HCT116 (cell line): ENCODE measurements around the gene RAB1A. TPM values are rescaled to one million over a fixed set of nuclear protein-coding genes. Genes with fewer than 3 reads are reported as not detected.

Source experiments
- ATAC-seq: fragments of 200-7000 bp; cut with Tn5 transposase; 2 replicates; pipeline ENCODE4 v1.9.1; 2020; ENCODE audit warnings: mild to moderate bottlenecking, moderate library complexity
- BruUV-seq: library from RNA; stranded (reverse); fragments of 400-500 nt; replicated peaks from 2 replicates; lab custom pipeline; 2021; lab: Mats Ljungman, UMichigan
- CTCF ChIA-PET: fragments of 300-600 bp; sonication (Branson Sonifier 250); formaldehyde crosslinking; loops from one replicate; lab custom pipeline; 2021; ENCODE audit warnings: antibody characterized with exemption; lab: Charles Lee
- POLR2A ChIA-PET: fragments of 300-600, 350-600 bp; sonication (Branson Sonifier 250); formaldehyde crosslinking; loops from one replicate; lab custom pipeline; 2021; ENCODE audit warnings: antibody characterized with exemption; lab: Charles Lee
- RAD21 ChIA-PET, 2 experiments: fragments of 300-600 bp; sonication (Branson Sonifier 250); formaldehyde crosslinking; loops; one replicate each; lab custom pipeline; 2023; ENCODE audit warnings: low total read pairs in 2 of 2; ENCODE audit not compliant: uncharacterized antibody in 2 of 2, unreplicated experiment in 2 of 2, low non-redundant PET in 1 of 2; lab: Charles Lee
- DNase-seq: peaks from one replicate; pipeline ENCODE4 v3.0.0-alpha.2; 2010; ENCODE audit warnings: low read depth, low spot score
- H2AFZ ChIP-seq: fragments of 200-600 bp; shearing (Covaris generic), sonication (generic); 2 replicates; pipeline ENCODE4 v1.6.1; 2017; ENCODE audit warnings: low read depth, mixed run types, mixed read lengths, antibody characterized with exemption, low read length; ENCODE audit not compliant: poor library complexity, severe bottlenecking
- H3K27ac ChIP-seq: 2 replicates; pipeline ENCODE4 v1.5.1; 2012; ENCODE audit warnings: low read depth, low read length
- H3K27me3 ChIP-seq: fragments of 200-600 bp; sonication (generic); 2 replicates; pipeline ENCODE4 v1.6.1; 2016; ENCODE audit warnings: mixed run types, low read length, mixed read lengths; ENCODE audit not compliant: insufficient read depth
- H3K36me3 ChIP-seq, 2 experiments: fragments of 200-500 bp in 1 of 2; fragments of 200-600 bp in 1 of 2; sonication (Bioruptor generic) in 1 of 2; sonication (generic) in 1 of 2; 2 replicates each; pipeline versions ENCODE4 v1.5.1 to v1.6.1; 2014 to 2016; ENCODE audit warnings: low read length in 2 of 2, inconsistent platforms in 1 of 2, mixed read lengths in 1 of 2, mixed run types in 1 of 2; ENCODE audit not compliant: insufficient read depth in 2 of 2, control insufficient read depth in 1 of 2
- H3K4me1 ChIP-seq, 2 experiments: fragments of 200-600 bp in 1 of 2; sonication (generic) in 1 of 2; 2 replicates each; pipeline versions ENCODE4 v1.5.1 to v1.6.1; 2012 to 2017; ENCODE audit warnings: low read length in 2 of 2, inconsistent platforms in 1 of 2, mild to moderate bottlenecking in 1 of 2, mixed read lengths in 1 of 2, mixed run types in 1 of 2, moderate library complexity in 1 of 2; ENCODE audit not compliant: insufficient read depth in 2 of 2, control insufficient read depth in 1 of 2
- H3K4me2 ChIP-seq: fragments of 200-600 bp; sonication (generic); 2 replicates; pipeline ENCODE4 v1.6.1; 2017; ENCODE audit warnings: mixed run types, low read length, mixed read lengths
- H3K4me3 ChIP-seq, 2 experiments: fragments of 200-600 bp in 1 of 2; sonication (generic) in 1 of 2; replicated peaks in 1 of 2; 2 replicates each; pipeline ENCODE4 v1.5.1; 2011 to 2016; ENCODE audit warnings: low read length in 2 of 2, control low read depth in 1 of 2, low read depth in 1 of 2, mild to moderate bottlenecking in 1 of 2, mixed read lengths in 1 of 2, mixed run types in 1 of 2
- H3K79me2 ChIP-seq: fragments of 200-600 bp; sonication (generic); 2 replicates; pipeline ENCODE4 v1.6.1; 2017; ENCODE audit warnings: mild to moderate bottlenecking, mixed run types, low read length, moderate library complexity, mixed read lengths; ENCODE audit not compliant: insufficient read depth
- H3K9ac ChIP-seq: fragments of 200-600 bp; sonication (generic); 2 replicates; pipeline ENCODE4 v1.6.1; 2016; ENCODE audit warnings: low read length, mixed read lengths
- H3K9me2 ChIP-seq: fragments of 200-600 bp; sonication (generic), shearing (Covaris generic); 2 replicates; pipeline ENCODE4 v1.6.1; 2017; ENCODE audit warnings: mixed run types, mild to moderate bottlenecking, moderate library complexity; ENCODE audit not compliant: insufficient read depth
- H3K9me3 ChIP-seq, 2 experiments: fragments of 200-500 bp in 1 of 2; fragments of 200-600 bp in 1 of 2; sonication (Bioruptor generic) in 1 of 2; sonication (generic) in 1 of 2; 2 replicates each; pipeline ENCODE4 v1.6.1; 2014 to 2017; ENCODE audit warnings: low read length in 2 of 2, mixed read lengths in 2 of 2, inconsistent platforms in 1 of 2, low read depth in 1 of 2, mild to moderate bottlenecking in 1 of 2, mixed run types in 1 of 2, moderate library complexity in 1 of 2; ENCODE audit not compliant: control insufficient read depth in 1 of 2, insufficient read depth in 1 of 2
- H4K20me1 ChIP-seq: fragments of 200-600 bp; sonication (generic), shearing (Covaris generic); 2 replicates; pipeline ENCODE4 v1.6.1; 2017; ENCODE audit warnings: mixed run types, mild to moderate bottlenecking, moderate library complexity; ENCODE audit not compliant: insufficient read depth
- CTCF ChIP-seq, 3 experiments: fragments of 200-600 bp in 1 of 3; sonication (generic) in 1 of 3; IDR thresholded peaks in 2 of 3; conservative IDR thresholded peaks in 1 of 3; 2 replicates each; pipeline ENCODE4 v1.5.1; 2012 to 2017; ENCODE audit warnings: low read depth in 2 of 3, low read length in 2 of 3, antibody characterized with exemption in 1 of 3, borderline replicate concordance in 1 of 3, control low read depth in 1 of 3, mild to moderate bottlenecking in 1 of 3, mixed read lengths in 1 of 3, mixed run types in 1 of 3, moderate library complexity in 1 of 3; ENCODE audit not compliant: insufficient read depth in 1 of 3
- EZH2 ChIP-seq: fragments of 200-600 bp; sonication (generic); IDR thresholded peaks from 2 replicates; pipeline ENCODE4 v1.6.1; 2017; ENCODE audit warnings: antibody characterized with exemption, mixed run types
- FOSL1 ChIP-seq: IDR thresholded peaks from 2 replicates; pipeline ENCODE4 v1.6.1; 2012; ENCODE audit warnings: low read depth
- ZNF274 ChIP-seq: fragments of 200-500 bp; sonication (Bioruptor generic); IDR thresholded peaks from 2 replicates; pipeline ENCODE4 v1.6.1; 2014; ENCODE audit warnings: mild to moderate bottlenecking, low read depth, low read length, inconsistent platforms
- intact Hi-C: fragments of 100-400 bp; cut with micrococcal nuclease; formaldehyde crosslinking; loops from 2 replicates; pipeline ENCODE4 v1.10.0; 2022
- total RNA-seq: library from RNA; stranded (reverse); gene quantifications from one replicate; pipeline ENCODE4 v1.2.1, GENCODE V29; 2021; ENCODE audit not compliant: unreplicated experiment

Gene RAB1A
- total RNA-seq, 1 experiment from 2014 or later: 131 TPM

DNA sequence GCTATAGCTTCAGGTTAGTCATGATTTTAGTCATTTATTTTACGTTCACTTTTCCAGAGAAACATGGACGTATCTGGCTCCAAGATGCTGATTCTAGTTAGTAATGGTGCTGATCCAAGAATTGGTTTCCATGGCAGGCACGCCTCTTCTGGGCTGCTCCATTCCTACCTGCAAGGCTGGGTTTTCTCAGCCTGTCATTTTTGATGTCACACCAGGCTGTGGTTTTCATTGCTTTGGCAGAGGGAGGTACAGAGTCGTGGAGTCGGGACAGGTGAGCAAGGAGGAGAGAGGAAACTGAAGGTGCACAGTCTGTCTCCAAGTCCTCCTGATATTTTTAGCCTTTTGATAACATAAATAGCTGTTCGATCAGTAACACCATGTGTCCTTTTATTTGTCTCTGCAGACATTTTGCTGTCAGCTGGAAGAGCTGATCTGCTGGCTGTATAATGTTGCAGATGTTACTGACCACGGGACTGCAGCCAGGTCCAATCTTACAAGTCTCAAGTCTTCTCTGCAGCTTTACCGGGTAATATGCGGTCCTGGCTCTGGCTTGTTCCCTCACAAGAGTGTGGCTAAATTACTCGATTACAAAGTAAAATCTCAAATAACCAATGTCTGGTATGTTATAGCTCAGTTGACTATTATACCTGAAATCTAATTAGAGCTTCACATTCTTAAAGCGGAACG lies 55.9 kb downstream of the RAB1A start:
- no peak overlapping the region for H3K4me2 ChIP-seq
- H3K4me3 ChIP-seq: no peak overlapping the region
- peaks cover 21 to 36% of the 10 kb centered on the region in 2 experiments for H3K4me1 ChIP-seq
- H3K79me2 ChIP-seq: no peaks in the 10 kb centered on the region
- ATAC-seq (no peak), DNase-seq (no peak)
- H3K9ac ChIP-seq: no peak overlapping the region
- intact Hi-C loops: no loop called here
- H3K36me3 ChIP-seq: peaks cover 7 to 15% of the 10 kb centered on the region in 2 experiments; a peak in 3 of 4 replicates
- ChIA-PET POLR2A (no interaction called here), CTCF (interaction anchor here (2.0 kb wide), 1 partner anchor 95 kb away, joined by 4 read pairs; no protein-coding TSS in a partner anchor), RAD21 (no interaction called here)
- no peaks in the 10 kb centered on the region for H3K27me3 ChIP-seq
- no peaks in the 10 kb centered on the region for H3K9me2 ChIP-seq
- no peaks in the 10 kb centered on the region for H4K20me1 ChIP-seq
- TF ChIP-seq FOSL1 (no peak), CTCF (IDR thresholded peaks at IDR 0.05 in 2 of 3, conservative IDR thresholded peaks at IDR 0.05 in 1 of 3; ENCODE audit: borderline replicate concordance in 1 of 3, insufficient read depth in 1 of 3, low read depth in 2 of 3, low read length in 2 of 3) (no peak), EZH2 (no peak), ZNF274 (no peak)
- TF ChIP-seq, all 23 proteins: peak for 0
- no peaks in the 10 kb centered on the region for H3K9me3 ChIP-seq
- no peak overlapping the region for H2AFZ ChIP-seq
- BruUV-seq: no TSS peak
- H3K27ac ChIP-seq: no peak overlapping the region
